Liver (tissue), 3 donors: ENCODE data around the gene WWOX.

Source experiments
- EGR1 ChIP-seq, 2 donors: IDR thresholded peaks; 2 replicates each; pipeline ENCODE4 v1.6.1; 2016 to 2018; ENCODE audit warnings: antibody characterized with exemption in 2 of 2, low read depth in 2 of 2
- JUND ChIP-seq, 2 donors: IDR thresholded peaks; 2 replicates each; pipeline ENCODE4 v1.6.1; 2016; ENCODE audit warnings: antibody characterized with exemption in 2 of 2
- NR2F2 ChIP-seq: IDR thresholded peaks from 2 replicates; pipeline ENCODE4 v1.6.1; 2016; ENCODE audit warnings: antibody characterized with exemption
- YY1 ChIP-seq: IDR thresholded peaks from 2 replicates; pipeline ENCODE4 v1.6.1; 2016; ENCODE audit warnings: antibody characterized with exemption, mild to moderate bottlenecking
- TF ChIP-seq, protein P1 (sequence below): IDR thresholded peaks from 2 replicates; pipeline ENCODE4 v1.6.1; 2016; ENCODE audit warnings: antibody characterized with exemption
- TF ChIP-seq, protein P2 (sequence below): IDR thresholded peaks from 2 replicates; pipeline ENCODE4 v1.6.1; 2016; ENCODE audit warnings: antibody characterized with exemption, mild to moderate bottlenecking
- TF ChIP-seq, protein P3 (sequence below): fragments of 150-350 bp; IDR thresholded peaks from 2 replicates; pipeline ENCODE4 v1.5.1; 2017; ENCODE audit warnings: improper control_type of control experiment, low read depth, low read length; ENCODE audit not compliant: missing input control
- TF ChIP-seq, protein P4 (sequence below): IDR thresholded peaks from 2 replicates; pipeline ENCODE4 v1.6.1; 2016; ENCODE audit warnings: antibody characterized with exemption
- donor health status: healthy.
- donor health status: healthy.

DNA sequence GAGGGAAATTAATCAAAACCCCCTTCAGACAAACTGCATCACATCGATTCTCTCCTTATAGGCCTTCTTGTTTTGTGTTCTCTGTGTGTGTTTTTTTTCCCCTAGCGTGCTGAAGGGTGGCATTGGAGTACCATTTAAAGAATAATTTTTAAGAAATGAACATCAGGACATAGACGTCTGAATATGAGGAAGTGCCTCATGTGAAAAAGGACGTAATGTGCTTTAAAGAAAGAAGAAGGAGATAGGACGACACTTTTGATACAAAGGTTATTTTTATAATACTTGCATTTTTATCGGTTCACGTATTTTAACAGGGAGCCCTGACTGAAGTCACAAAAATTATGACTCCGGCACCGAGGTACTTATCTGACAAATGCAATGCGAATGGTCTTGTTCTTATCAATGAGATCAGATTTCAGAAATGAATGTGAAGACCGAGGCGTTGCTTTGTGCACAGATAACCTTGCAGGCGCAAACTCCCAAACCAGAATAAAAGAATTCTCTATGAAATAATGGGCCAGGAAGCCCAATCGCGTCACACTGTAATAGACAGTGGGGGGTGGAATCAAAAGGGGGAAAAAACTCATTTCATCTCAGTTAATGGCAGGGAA is 894.8 kb downstream of the WWOX start:
- TF ChIP-seq JUND (IDR thresholded peaks at IDR 0.05) (no peak), YY1 (no peak), NR2F2 (no peak), EGR1 (IDR thresholded peaks at IDR 0.05; ENCODE audit: low read depth in 2 of 2) (no peak)
- TF ChIP-seq, protein P1, sequence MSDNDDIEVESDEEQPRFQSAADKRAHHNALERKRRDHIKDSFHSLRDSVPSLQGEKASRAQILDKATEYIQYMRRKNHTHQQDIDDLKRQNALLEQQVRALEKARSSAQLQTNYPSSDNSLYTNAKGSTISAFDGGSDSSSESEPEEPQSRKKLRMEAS, result no peak
- TF ChIP-seq, protein P2, sequence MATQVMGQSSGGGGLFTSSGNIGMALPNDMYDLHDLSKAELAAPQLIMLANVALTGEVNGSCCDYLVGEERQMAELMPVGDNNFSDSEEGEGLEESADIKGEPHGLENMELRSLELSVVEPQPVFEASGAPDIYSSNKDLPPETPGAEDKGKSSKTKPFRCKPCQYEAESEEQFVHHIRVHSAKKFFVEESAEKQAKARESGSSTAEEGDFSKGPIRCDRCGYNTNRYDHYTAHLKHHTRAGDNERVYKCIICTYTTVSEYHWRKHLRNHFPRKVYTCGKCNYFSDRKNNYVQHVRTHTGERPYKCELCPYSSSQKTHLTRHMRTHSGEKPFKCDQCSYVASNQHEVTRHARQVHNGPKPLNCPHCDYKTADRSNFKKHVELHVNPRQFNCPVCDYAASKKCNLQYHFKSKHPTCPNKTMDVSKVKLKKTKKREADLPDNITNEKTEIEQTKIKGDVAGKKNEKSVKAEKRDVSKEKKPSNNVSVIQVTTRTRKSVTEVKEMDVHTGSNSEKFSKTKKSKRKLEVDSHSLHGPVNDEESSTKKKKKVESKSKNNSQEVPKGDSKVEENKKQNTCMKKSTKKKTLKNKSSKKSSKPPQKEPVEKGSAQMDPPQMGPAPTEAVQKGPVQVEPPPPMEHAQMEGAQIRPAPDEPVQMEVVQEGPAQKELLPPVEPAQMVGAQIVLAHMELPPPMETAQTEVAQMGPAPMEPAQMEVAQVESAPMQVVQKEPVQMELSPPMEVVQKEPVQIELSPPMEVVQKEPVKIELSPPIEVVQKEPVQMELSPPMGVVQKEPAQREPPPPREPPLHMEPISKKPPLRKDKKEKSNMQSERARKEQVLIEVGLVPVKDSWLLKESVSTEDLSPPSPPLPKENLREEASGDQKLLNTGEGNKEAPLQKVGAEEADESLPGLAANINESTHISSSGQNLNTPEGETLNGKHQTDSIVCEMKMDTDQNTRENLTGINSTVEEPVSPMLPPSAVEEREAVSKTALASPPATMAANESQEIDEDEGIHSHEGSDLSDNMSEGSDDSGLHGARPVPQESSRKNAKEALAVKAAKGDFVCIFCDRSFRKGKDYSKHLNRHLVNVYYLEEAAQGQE, result no peak
- TF ChIP-seq, protein P3, sequence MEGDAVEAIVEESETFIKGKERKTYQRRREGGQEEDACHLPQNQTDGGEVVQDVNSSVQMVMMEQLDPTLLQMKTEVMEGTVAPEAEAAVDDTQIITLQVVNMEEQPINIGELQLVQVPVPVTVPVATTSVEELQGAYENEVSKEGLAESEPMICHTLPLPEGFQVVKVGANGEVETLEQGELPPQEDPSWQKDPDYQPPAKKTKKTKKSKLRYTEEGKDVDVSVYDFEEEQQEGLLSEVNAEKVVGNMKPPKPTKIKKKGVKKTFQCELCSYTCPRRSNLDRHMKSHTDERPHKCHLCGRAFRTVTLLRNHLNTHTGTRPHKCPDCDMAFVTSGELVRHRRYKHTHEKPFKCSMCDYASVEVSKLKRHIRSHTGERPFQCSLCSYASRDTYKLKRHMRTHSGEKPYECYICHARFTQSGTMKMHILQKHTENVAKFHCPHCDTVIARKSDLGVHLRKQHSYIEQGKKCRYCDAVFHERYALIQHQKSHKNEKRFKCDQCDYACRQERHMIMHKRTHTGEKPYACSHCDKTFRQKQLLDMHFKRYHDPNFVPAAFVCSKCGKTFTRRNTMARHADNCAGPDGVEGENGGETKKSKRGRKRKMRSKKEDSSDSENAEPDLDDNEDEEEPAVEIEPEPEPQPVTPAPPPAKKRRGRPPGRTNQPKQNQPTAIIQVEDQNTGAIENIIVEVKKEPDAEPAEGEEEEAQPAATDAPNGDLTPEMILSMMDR, result no peak
- TF ChIP-seq, protein P4, sequence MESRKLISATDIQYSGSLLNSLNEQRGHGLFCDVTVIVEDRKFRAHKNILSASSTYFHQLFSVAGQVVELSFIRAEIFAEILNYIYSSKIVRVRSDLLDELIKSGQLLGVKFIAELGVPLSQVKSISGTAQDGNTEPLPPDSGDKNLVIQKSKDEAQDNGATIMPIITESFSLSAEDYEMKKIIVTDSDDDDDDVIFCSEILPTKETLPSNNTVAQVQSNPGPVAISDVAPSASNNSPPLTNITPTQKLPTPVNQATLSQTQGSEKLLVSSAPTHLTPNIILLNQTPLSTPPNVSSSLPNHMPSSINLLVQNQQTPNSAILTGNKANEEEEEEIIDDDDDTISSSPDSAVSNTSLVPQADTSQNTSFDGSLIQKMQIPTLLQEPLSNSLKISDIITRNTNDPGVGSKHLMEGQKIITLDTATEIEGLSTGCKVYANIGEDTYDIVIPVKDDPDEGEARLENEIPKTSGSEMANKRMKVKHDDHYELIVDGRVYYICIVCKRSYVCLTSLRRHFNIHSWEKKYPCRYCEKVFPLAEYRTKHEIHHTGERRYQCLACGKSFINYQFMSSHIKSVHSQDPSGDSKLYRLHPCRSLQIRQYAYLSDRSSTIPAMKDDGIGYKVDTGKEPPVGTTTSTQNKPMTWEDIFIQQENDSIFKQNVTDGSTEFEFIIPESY, result no peak
